Measurements from ENCODE around the gene MRM1. TPM values are rescaled to one million over a fixed set of nuclear protein-coding genes. Genes with fewer than 3 reads are reported as not detected.

MRM1 gene
- total and polyA plus RNA-seq, 9 of the 15 experiments (the other 6 are each of a cell fraction or from before 2014, with no cell fraction given), result 0.61 to 28.4 (median 21.5) TPM

DNA sequence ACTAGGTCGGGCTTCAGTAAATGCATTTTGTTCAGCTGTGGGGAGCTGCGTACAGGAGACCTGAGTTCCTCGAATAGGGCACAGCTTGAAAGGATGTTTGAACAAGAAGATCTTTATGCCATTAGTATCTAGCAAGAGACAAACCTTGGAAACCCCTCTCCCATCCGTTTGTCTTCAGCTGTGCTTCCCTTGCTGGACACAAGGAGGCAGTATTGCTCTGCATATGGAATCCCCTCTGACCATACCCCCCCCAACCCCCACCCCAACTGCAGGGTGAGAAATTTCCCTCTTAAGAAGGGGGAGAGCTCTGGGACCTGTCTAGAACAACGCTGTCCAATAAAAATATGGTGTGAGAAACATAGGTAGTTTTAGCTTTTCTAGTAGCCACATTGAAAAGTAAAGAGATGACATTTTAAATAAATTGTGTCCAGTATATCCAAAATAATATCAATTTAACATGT lies 1.6 kb downstream of the MRM1 start:
- FAIRE-seq (no peak), ATAC-seq (peak; percentile 29), DNase-seq (ENCODE audit: extremely low read depth in 1 of 4, low spot score in 3 of 4) (peak; percentile 71 to 89 (median 80))
- Histone ChIP-seq H3K36me3 (ENCODE audit: control insufficient read depth, insufficient read depth, low read length) (peaks cover 50% of the 10 kb centered on the region), H3K79me2 (ENCODE audit: control insufficient read depth, insufficient read depth, low read length) (peaks cover 77% of the 10 kb centered on the region), H3K4me2 (ENCODE audit: insufficient read depth, low read length) (peak overlapping the region; percentile 99), H3K9ac (ENCODE audit: insufficient read depth in 1 of 2, low read depth in 2 of 2, low read length in 2 of 2) (peak overlapping the region; percentile 91 to 95), H3K9me3 (replicated peaks; ENCODE audit: control insufficient read depth, insufficient read depth, low read depth, low read length) (no peaks in the 10 kb centered on the region), H3K9me1 (ENCODE audit: control insufficient read depth, insufficient read depth, low read length) (no peaks in the 10 kb centered on the region), H2AFZ (ENCODE audit: low read depth, low read length) (peak overlapping the region; percentile 59; the same call in 1 of the 2 replicates), H3K4me1 (replicated peaks in 1 of 2; ENCODE audit: control insufficient read depth in 2 of 2, insufficient read depth in 2 of 2, low read length in 2 of 2) (peaks cover 42 to 58% of the 10 kb centered on the region in 2 experiments), H3K27me3 (ENCODE audit: control insufficient read depth in 2 of 2, insufficient read depth in 2 of 2, low read length in 2 of 2) (no peaks in the 10 kb centered on the region), H3K4me3 (peak overlapping the region; percentile 82), H4K20me1 (replicated peaks; ENCODE audit: control insufficient read depth, insufficient read depth, low read length) (0 out of 2 replicates have a peak, but pooled peaks cover 3% of the 10 kb centered on the region), H3K27ac (ENCODE audit: extremely low read depth, low read depth, low read length) (peak overlapping the region; percentile 98)
- 0% methylated on average over 5 of the region's 5 CpGs for WGBS (ENCODE audit: insufficient coverage, low coverage, missing lambda C conversion rate)
- intact Hi-C loops (cut with micrococcal nuclease), result loop anchor here (2.0 kb wide), 1 partner anchor 26 kb away; no protein-coding TSS in a partner anchor
- no TSS peak for BruUV-seq (replicated peaks)
- ChIA-PET POLR2A (interaction anchor here (0.7 to 1.8 kb wide), 6 partner anchors 10 to 445 kb away, joined by 3 to 4 read pairs (median 3); no protein-coding TSS in a partner anchor), CTCF (ENCODE audit: low intra/inter-chr PET ratio) (interaction anchor here (0.6 to 1.3 kb wide), 6 partner anchors 9 to 771 kb away, joined by 3 to 5 read pairs (median 4); no protein-coding TSS in a partner anchor)
- in situ Hi-C loops (cut with MboI), result no loop called here
- TF ChIP-seq CBFB (CRISPR knock-in tag; IDR thresholded peaks at IDR 0.05) (no peak), ZNF133 (CRISPR knock-in tag; IDR thresholded peaks at IDR 0.05) (no peak), EZH2 (IDR thresholded peaks at IDR 0.05; ENCODE audit: borderline replicate concordance, low read depth, low read length) (no peak), CHD1 (IDR thresholded peaks at IDR 0.05; ENCODE audit: low read length) (no peak), KAT2B (IDR thresholded peaks at IDR 0.05; ENCODE audit: low read depth, low read length) (no peak), NONO (IDR thresholded peaks at IDR 0.05; ENCODE audit: low read depth in 2 of 2, low read length in 1 of 2) (no peak), BACH1 (tag; IDR thresholded peaks at IDR 0.05) (no peak), SP1 (CRISPR knock-in tag; IDR thresholded peaks at IDR 0.05) (no peak), GMEB1 (CRISPR knock-in tag; IDR thresholded peaks at IDR 0.05) (no peak), RBM15 (IDR thresholded peaks at IDR 0.05; ENCODE audit: insufficient read depth, low read length) (no peak), RBM14 (IDR thresholded peaks at IDR 0.05; ENCODE audit: borderline replicate concordance, insufficient read depth, low read depth, low read length) (no peak), U2AF2 (optimal IDR thresholded peaks at IDR 0.05; ENCODE audit: low read depth, low read length) (no peak), ZKSCAN8 (CRISPR knock-in tag; IDR thresholded peaks at IDR 0.05) (no peak), ETV1 (tag; conservative IDR thresholded peaks at IDR 0.05; ENCODE audit: low read depth) (no peak)
- TF ChIP-seq, protein P1, sequence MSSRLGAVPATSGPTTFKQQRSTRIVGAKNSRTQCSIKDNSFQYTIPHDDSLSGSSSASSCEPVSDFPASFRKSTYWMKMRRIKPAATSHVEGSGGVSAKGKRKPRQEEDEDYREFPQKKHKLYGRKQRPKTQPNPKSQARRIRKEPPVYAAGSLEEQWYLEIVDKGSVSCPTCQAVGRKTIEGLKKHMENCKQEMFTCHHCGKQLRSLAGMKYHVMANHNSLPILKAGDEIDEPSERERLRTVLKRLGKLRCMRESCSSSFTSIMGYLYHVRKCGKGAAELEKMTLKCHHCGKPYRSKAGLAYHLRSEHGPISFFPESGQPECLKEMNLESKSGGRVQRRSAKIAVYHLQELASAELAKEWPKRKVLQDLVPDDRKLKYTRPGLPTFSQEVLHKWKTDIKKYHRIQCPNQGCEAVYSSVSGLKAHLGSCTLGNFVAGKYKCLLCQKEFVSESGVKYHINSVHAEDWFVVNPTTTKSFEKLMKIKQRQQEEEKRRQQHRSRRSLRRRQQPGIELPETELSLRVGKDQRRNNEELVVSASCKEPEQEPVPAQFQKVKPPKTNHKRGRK (tag; IDR thresholded peaks at IDR 0.05), result no peak
- TF ChIP-seq, protein P2, sequence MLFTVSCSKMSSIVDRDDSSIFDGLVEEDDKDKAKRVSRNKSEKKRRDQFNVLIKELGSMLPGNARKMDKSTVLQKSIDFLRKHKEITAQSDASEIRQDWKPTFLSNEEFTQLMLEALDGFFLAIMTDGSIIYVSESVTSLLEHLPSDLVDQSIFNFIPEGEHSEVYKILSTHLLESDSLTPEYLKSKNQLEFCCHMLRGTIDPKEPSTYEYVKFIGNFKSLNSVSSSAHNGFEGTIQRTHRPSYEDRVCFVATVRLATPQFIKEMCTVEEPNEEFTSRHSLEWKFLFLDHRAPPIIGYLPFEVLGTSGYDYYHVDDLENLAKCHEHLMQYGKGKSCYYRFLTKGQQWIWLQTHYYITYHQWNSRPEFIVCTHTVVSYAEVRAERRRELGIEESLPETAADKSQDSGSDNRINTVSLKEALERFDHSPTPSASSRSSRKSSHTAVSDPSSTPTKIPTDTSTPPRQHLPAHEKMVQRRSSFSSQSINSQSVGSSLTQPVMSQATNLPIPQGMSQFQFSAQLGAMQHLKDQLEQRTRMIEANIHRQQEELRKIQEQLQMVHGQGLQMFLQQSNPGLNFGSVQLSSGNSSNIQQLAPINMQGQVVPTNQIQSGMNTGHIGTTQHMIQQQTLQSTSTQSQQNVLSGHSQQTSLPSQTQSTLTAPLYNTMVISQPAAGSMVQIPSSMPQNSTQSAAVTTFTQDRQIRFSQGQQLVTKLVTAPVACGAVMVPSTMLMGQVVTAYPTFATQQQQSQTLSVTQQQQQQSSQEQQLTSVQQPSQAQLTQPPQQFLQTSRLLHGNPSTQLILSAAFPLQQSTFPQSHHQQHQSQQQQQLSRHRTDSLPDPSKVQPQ (CRISPR knock-in tag; IDR thresholded peaks at IDR 0.05; ENCODE audit: borderline replicate concordance), result no peak
